Inflammatory macrophage treated with lipopolysaccharide for 1 hour (primary cell): ENCODE results near the gene ARHGEF4.

Experiments
- DNase-seq, 2 donors: peaks; one replicate each; pipeline ENCODE4 v3.0.0-alpha.2; 2020 to 2022

ARHGEF4 gene

GRCh38 chr2:130837175-130837810 lies 579 bp downstream of the ARHGEF4 start:
- no peak for DNase-seq

- no peak for DNase-seq
Observed at GRCh38 chr2:130837811-130838565, 1.3 kb downstream of the ARHGEF4 start.

- no peak for DNase-seq
Observed at GRCh38 chr2:130839011-130839780, 2.5 kb downstream of the ARHGEF4 start.

- DNase-seq = no peak
Observed at GRCh38 chr2:130840506-130840905, 3.8 kb downstream of the ARHGEF4 start.

GRCh38 chr2:130841741-130842365 lies 5.1 kb downstream of the ARHGEF4 start:
- DNase-seq = no peak

- no peak for DNase-seq
Observed at GRCh38 chr2:130842770-130843169, 6.1 kb downstream of the ARHGEF4 start.

GRCh38 chr2:130843321-130843985 lies 6.7 kb downstream of the ARHGEF4 start:
- no peak for DNase-seq

- no peak for DNase-seq
Observed at GRCh38 chr2:130844161-130844560, 7.4 kb downstream of the ARHGEF4 start.

GRCh38 chr2:130845505-130846085 lies 8.9 kb downstream of the ARHGEF4 start:
- DNase-seq = no peak

GRCh38 chr2:130846233-130846632 lies 9.5 kb downstream of the ARHGEF4 start:
- DNase-seq = no peak

- no peak for DNase-seq
Observed at GRCh38 chr2:130846686-130847375, 10.1 kb downstream of the ARHGEF4 start.

- no peak for DNase-seq
Observed at GRCh38 chr2:130847776-130848525, 11.2 kb downstream of the ARHGEF4 start.

- DNase-seq = no peak
Observed at GRCh38 chr2:130848526-130849210, 12.0 kb downstream of the ARHGEF4 start.

- DNase-seq = no peak
Observed at GRCh38 chr2:130849896-130850787, 13.4 kb downstream of the ARHGEF4 start.

GRCh38 chr2:130850788-130851623 lies 14.3 kb downstream of the ARHGEF4 start:
- DNase-seq = no peak

- no peak for DNase-seq
Observed at GRCh38 chr2:130851624-130852382, 15.1 kb downstream of the ARHGEF4 start.

- DNase-seq = no peak
Observed at GRCh38 chr2:130852521-130853115, 15.9 kb downstream of the ARHGEF4 start.
